ENCODE results near the gene SIPA1L3. TPM values are rescaled to one million over a fixed set of nuclear protein-coding genes. Genes with fewer than 3 reads are reported as not detected.

The SIPA1L3 gene
- total RNA-seq, 2 experiments from 2014 or later: 8.9 to 9.8 TPM

GRCh38 chr19:38216785-38217641 is 310.0 kb downstream of the SIPA1L3 start:
- peaks cover 13% of the 10 kb centered on the region for H3K4me1 Mint-ChIP-seq (ENCODE audit: low read depth)
- no peak overlapping the region for H3K27ac Mint-ChIP-seq
- intact Hi-C loops (cut with micrococcal nuclease): loop anchor here (10.0 kb wide), 1 partner anchor 72 kb away; no protein-coding TSS in a partner anchor
- no peak overlapping the region for H3K4me3 Mint-ChIP-seq
- no peak for TF ChIP-seq CTCF (IDR thresholded peaks at IDR 0.05)
- ChIA-PET CTCF (no interaction called here), POLR2A (interaction anchor here (1.4 kb wide), 1 partner anchor 75 kb away, joined by 3 read pairs; no protein-coding TSS in a partner anchor)
- ATAC-seq (no peak), DNase-seq (no peak)
- no peaks in the 10 kb centered on the region for H3K9me3 Mint-ChIP-seq
- peaks cover 56% of the 10 kb centered on the region for H3K27me3 Mint-ChIP-seq
- H3K36me3 Mint-ChIP-seq (ENCODE audit: low read depth): peaks cover 3% of the 10 kb centered on the region

- TF ChIP-seq CTCF (IDR thresholded peaks at IDR 0.05): no peak
- Mint-ChIP-seq H3K4me3 (no peak overlapping the region), H3K4me1 (ENCODE audit: low read depth) (peaks cover 17% of the 10 kb centered on the region), H3K27me3 (peaks cover 55% of the 10 kb centered on the region), H3K27ac (no peak overlapping the region), H3K9me3 (no peaks in the 10 kb centered on the region), H3K36me3 (ENCODE audit: low read depth) (peaks cover 3% of the 10 kb centered on the region)
- intact Hi-C loops (cut with micrococcal nuclease): loop anchor here (10.0 kb wide), 1 partner anchor 73 kb away; no protein-coding TSS in a partner anchor
- ATAC-seq: no peak
- ChIA-PET POLR2A (no interaction called here), CTCF (no interaction called here)
- no peak for DNase-seq
Measured at GRCh38 chr19:38218204-38218603, 311.2 kb downstream of the SIPA1L3 start.

DNA sequence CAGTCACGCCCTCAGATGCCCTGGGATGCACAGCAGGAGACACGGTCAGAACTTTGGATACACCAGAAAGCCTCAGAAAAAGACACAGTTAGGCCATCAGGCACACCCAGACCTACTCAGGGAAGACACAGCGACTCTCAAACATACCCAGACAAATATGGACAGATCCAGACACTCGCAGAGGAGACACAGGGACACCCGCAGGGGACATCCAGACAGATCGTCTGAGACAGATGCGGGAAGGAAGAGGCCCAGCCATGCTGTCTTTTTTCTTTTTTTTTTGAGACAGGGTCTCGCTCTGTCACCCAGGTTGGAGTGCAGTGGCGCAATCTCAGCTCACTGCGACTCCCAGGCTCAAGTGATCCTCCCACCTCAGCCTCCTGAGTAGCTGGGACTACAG is 312.2 kb downstream of the SIPA1L3 start:
- no peak for TF ChIP-seq CTCF (IDR thresholded peaks at IDR 0.05)
- no peak overlapping the region for H3K4me3 Mint-ChIP-seq
- intact Hi-C loops (cut with micrococcal nuclease): loop anchor here (10.0 kb wide), 1 partner anchor 74 kb away; no protein-coding TSS in a partner anchor
- ATAC-seq (no peak), DNase-seq (no peak)
- H3K27ac Mint-ChIP-seq: no peak overlapping the region
- H3K9me3 Mint-ChIP-seq: no peaks in the 10 kb centered on the region
- H3K27me3 Mint-ChIP-seq: peaks cover 56% of the 10 kb centered on the region
- H3K36me3 Mint-ChIP-seq (ENCODE audit: low read depth): no peaks in the 10 kb centered on the region
- CTCF ChIA-PET: no interaction called here
- POLR2A ChIA-PET: no interaction called here
- H3K4me1 Mint-ChIP-seq (ENCODE audit: low read depth): peaks cover 12% of the 10 kb centered on the region

- no peak for TF ChIP-seq CTCF (IDR thresholded peaks at IDR 0.05)
- H3K9me3 Mint-ChIP-seq: no peaks in the 10 kb centered on the region
- no peak overlapping the region for H3K27ac Mint-ChIP-seq
- ChIA-PET CTCF (interaction anchor here (0.8 kb wide), 1 partner anchor 13 kb away, joined by 3 read pairs; no protein-coding TSS in a partner anchor), POLR2A (interaction anchor here (0.6 to 0.9 kb wide), 2 partner anchors 31 to 302 kb away, joined by 3 read pairs; no protein-coding TSS in a partner anchor)
- peaks cover 58% of the 10 kb centered on the region for H3K27me3 Mint-ChIP-seq
- H3K4me1 Mint-ChIP-seq (ENCODE audit: low read depth): peaks cover 11% of the 10 kb centered on the region
- intact Hi-C loops (cut with micrococcal nuclease): loop anchor here (10.0 kb wide), 1 partner anchor 317 kb away; the partner anchor contains the start of genes SIPA1L3 and WDR87
- no peak overlapping the region for H3K4me3 Mint-ChIP-seq
- DNase-seq: no peak
- H3K36me3 Mint-ChIP-seq (ENCODE audit: low read depth): no peaks in the 10 kb centered on the region
- ATAC-seq: no peak
Measured at GRCh38 chr19:38221421-38221820, 314.4 kb downstream of the SIPA1L3 start.

Measured in activated CD8-positive, alpha-beta T cell treated with anti-CD3 and anti-CD28 coated beads for 36 hours (primary cell).